ENCODE data around the gene ZNF429. TPM values are rescaled to one million over a fixed set of nuclear protein-coding genes. Genes with fewer than 3 reads are reported as not detected.

The ZNF429 gene
- total and polyA plus RNA-seq, 2 of the 4 experiments (the other 2 are of a cell fraction): 4.3 to 6.4 TPM

DNA sequence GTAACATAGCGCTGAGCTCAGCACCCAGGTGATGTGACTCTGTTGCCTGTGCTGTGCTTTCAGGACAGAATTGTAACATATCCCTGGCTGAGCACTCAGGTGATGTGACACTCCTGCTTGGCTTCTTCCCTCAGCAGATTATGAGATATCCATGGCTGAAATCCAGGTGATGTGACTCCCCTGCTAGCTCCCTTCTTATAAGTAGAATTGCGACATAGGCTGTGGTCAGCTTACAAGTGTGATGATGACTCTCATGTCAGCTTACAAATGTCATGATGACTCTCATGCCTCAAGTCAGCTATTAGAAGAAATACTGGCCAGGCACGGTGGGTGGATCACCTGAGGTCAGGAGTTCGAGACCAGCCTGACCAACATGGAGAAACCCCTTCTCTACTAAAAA, 14.3 kb upstream of the ZNF429 start:
- H2AFZ ChIP-seq (replicated peaks; ENCODE audit: low read length, poor library complexity): no peak overlapping the region
- in situ Hi-C loops (cut with MboI; ENCODE audit: low sequenced_read_pairs): no loop called here

More for the DNA sequence above, 14.3 kb upstream of the ZNF429 start:
- Histone ChIP-seq H3K4me1 (ENCODE audit: control insufficient read depth, insufficient read depth, low read length) (no peaks in the 10 kb centered on the region), H3K9me1 (ENCODE audit: insufficient read depth, low read length) (no peaks in the 10 kb centered on the region), H3K36me3 (ENCODE audit: control insufficient read depth, insufficient read depth, low read length) (no peaks in the 10 kb centered on the region), H3K18ac (ENCODE audit: low read depth, low read length) (no peak overlapping the region), H4K91ac (ENCODE audit: insufficient read depth, low read depth, low read length) (no peak overlapping the region), H2BK15ac (ENCODE audit: low read depth, low read length) (no peak overlapping the region), H3K4me3 (ENCODE audit: insufficient read depth, low read depth, low read length) (no peak overlapping the region), H2BK5ac (ENCODE audit: low read depth, low read length, poor library complexity, severe bottlenecking) (no peak overlapping the region), H3K4ac (ENCODE audit: low read depth, low read length) (no peak overlapping the region), H4K5ac (ENCODE audit: low read depth, low read length) (no peak overlapping the region), H4K20me1 (ENCODE audit: insufficient read depth, low read length) (no peaks in the 10 kb centered on the region), H3K23ac (ENCODE audit: low read depth, low read length) (no peak overlapping the region), H2BK120ac (ENCODE audit: low read depth, low read length) (no peak overlapping the region), H2AK5ac (ENCODE audit: low read depth, low read length) (no peak overlapping the region), H3K14ac (replicated peaks; ENCODE audit: low read depth, low read length) (no peak overlapping the region), H3K56ac (ENCODE audit: extremely low read depth, insufficient read depth, low read length) (no peak overlapping the region), H3K27ac (ENCODE audit: insufficient read depth, low read length) (no peak overlapping the region), H4K8ac (ENCODE audit: low read depth in 2 of 2, low read length in 2 of 2) (no peak overlapping the region), H3K9ac (ENCODE audit: low read depth, low read length) (no peak overlapping the region), H2AK9ac (replicated peaks; ENCODE audit: low read depth, low read length, poor library complexity) (no peak overlapping the region), H3K9me3 (ENCODE audit: control insufficient read depth, insufficient read depth, low read length) (peaks cover 11% of the 10 kb centered on the region), H3K4me2 (ENCODE audit: low read depth, low read length) (no peak overlapping the region), H3K79me1 (ENCODE audit: low read depth in 1 of 2, low read length in 2 of 2) (no peaks in the 10 kb centered on the region), H2BK20ac (ENCODE audit: low read depth, low read length) (no peak overlapping the region), H3K27me3 (ENCODE audit: control insufficient read depth, insufficient read depth, low read length) (no peaks in the 10 kb centered on the region)
- DNase-seq (peak; percentile 3), ATAC-seq (ENCODE audit: low read depth) (no peak)
- dilution Hi-C loops (cut with HindIII; ENCODE audit: low sequenced_read_pairs, unreplicated experiment): no loop called here
- ChIA-PET CTCF (no interaction called here), POLR2A (ENCODE audit: unreplicated experiment) (no interaction called here)
- intact Hi-C loops (cut with micrococcal nuclease): no loop called here
- BruUV-seq (replicated peaks): no TSS peak
- WGBS, 2 experiments (ENCODE audit: extremely low coverage in 2 of 2, insufficient read length in 1 of 2): 10% methylated on average over 1 of the region's 4 CpGs; no CpG with 5 or more reads in 1 of the 2 experiments
- peak; percentile 60 for TF ChIP-seq CEBPB (IDR thresholded peaks at IDR 0.05; ENCODE audit: low read depth, low read length)
- no peak for TF ChIP-seq POLR2A (IDR thresholded peaks at IDR 0.05; ENCODE audit: low read depth, low read length)
